GM18868 (cell line): ENCODE measurements around the gene C2CD4D.
"Not testable (repeated sequence)": the region's sequence is repeated elsewhere in the genome, so short reads cannot be mapped to it uniquely, and the experiment has no call there.

ENCODE experiments used
- ATAC-seq: cut with Tn5 transposase; IDR thresholded peaks from one replicate; pipeline ENCODE4 v1.9.1; 2021; ENCODE audit warnings: mild to moderate bottlenecking, moderate library complexity; ENCODE audit not compliant: unreplicated experiment

C2CD4D gene

DNA sequence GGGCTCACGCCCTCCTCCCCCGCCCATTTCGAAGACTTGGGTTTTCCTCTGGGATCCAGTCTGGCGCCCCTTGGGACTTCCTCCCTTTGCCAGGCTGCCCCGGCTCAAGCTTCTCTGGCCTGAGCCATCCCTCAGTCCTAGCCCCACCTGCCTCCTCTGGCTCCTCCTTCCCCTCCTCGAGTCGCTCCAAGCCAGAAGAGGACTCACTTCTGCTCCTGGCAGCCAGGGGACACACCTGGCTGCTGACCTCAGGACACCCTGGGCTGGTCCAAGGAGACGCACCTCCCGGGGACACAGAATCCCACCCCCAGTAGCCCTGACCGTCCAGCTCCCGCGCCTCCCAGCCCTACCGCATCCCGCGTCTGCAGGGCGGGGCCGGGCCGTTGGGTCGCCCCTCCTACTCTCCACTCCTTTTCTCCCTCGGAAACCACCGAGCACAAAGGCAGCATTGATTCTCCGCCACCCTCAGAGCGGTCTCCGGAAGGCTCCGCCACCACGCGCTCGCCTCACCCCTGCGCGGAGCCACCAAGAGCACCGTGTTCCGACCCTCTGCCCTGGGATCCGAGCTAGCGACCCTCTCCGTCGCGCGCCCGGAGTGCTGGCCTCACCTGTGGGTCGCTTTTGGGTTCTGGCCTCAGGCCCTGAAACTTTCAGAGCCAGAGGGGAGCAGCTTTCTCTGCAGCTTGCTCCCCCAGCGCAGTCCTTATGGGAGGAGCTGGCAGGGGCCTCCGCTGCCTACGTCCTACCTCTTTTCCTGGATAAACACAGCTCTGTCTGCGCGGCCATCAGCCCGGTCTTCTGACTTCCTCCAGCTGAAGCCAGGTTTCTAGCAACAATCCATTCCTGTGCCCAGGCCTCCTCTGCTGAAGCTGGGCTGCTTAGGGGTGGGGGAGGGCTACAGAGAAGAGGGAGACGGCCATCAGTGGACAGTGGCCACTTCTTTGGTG lies at the start of gene C2CD4D:
TSS of gene C2CD4D (minus strand) at position 364 of the 947 bp plus-strand sequence. CDS start 831 bp downstream, outside the sequence.
- ATAC-seq: peak; percentile 67

DNA sequence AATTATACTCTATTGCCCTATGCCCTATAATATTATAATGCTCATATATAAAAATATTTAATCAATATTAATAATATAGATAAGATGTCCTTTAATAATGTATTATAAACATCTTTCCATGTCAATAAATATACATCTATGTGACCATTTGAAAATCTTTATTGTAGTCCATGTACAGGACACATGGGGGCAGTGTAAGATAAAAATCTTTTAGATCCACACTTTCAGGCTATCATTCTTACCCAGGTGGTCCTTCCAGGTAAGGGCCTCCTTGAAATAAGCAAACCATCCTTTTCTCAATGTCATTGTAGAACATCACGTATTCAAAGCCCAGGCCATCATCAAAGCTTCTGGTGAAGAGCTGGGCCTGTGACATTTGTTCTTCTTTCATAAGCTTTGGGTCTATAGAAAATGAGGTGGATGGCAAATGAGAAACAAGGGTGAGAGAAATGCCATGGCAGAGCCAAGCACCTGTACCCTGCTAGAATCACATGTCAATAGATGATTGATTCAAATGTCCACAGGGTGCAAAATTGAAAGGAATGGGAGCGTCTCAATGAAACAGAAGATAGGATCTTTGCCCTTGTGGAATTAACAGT lies 49.5 kb upstream of the C2CD4D start:
- no peak for ATAC-seq

DNA sequence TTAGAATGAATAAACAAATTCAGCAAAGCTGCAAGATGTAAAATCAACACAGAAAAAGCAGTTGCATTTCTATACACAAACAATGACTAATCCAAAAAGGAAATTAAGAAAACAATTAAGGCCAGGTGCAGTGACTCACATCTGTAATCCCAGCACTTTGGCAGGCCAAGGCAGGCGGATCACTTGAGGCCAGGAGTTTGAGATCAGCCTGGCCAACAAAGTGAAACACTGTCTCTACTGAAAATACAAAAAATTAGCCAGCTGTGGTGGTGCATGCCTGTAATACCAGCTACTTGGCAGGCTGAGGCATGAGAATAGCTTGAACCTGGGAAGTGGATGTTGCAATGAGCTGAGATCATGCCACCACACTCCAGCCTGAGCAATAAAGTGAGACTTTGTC lies 47.4 kb upstream of the C2CD4D start:
- no peak for ATAC-seq

DNA sequence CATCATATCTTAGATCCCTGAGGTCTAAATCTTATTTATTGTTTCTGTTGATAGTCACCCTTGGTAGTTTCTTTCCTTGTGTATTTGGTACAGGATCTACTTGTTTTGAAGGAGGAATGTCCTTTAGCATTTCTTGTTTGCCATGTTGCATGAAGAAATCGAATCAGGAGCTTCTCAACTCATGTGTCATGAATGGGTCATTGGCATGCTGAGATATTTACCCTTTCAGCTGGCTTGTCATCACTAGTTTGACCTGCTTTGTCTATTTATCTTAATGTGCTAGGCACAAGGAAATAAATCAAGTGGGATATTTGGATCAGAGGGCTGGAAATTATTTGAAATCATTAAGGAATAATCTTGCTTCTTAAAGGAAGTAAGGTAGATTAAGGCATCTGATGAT lies 45.9 kb upstream of the C2CD4D start:
- ATAC-seq: no peak

DNA sequence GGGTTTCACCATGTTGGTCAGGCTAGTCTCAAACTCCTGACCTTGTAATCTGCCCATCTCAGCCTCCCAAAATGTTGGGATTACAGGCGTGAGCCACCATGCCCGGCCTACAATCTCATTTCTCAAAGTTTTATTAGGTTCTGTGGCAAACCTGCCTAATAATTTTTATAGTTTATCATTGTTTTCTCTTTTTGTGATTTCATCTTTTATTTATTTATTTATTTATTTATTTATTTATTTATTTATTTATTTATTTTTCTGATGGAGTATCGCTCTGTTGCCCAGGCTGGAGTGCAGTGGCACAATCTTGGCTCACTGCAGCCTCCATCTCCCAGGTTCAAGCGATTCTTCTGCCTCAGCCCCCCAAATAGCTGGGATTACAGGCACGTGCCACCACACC lies 45.3 kb upstream of the C2CD4D start:
- not testable (repeated sequence) for ATAC-seq

DNA sequence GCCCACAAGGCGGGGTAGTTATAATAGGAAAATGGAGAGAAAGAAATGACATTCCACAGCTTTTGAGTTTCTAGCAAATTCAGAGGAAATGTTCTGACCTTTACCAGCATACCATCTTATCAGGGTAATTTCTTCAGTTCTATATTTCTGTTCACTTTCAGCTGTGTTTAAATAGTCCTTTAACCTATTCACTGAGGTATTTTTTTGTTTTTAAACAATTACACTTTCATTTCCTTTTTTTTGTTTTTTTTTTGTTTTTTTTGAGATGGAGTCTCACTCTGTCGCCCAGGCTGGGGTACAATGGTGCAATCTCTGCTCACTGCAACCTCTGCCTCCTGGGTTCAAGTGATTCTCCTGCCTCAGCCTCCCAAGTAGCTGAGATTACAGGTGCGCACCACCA lies 44.8 kb upstream of the C2CD4D start:
- not testable (repeated sequence) for ATAC-seq

DNA sequence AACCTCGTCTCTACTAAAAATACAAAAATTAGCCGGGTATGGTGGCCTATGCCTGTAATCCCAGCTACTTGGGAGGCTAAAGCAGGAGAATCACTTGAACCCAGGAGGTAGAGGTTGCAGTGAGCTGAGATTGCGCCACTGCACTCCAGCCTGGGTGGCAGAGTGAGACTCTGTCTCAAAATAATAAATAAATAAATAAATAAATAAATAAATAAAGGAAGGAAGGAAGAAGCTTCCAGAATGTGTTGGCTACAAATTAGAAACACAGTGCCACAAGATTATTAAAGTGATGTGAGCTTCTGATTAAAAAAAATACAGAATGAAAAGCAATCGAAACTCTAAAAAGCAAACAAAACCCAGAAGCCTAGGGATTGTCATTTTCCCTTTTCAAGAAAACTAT lies 44.3 kb upstream of the C2CD4D start:
- not testable (repeated sequence) for ATAC-seq

DNA sequence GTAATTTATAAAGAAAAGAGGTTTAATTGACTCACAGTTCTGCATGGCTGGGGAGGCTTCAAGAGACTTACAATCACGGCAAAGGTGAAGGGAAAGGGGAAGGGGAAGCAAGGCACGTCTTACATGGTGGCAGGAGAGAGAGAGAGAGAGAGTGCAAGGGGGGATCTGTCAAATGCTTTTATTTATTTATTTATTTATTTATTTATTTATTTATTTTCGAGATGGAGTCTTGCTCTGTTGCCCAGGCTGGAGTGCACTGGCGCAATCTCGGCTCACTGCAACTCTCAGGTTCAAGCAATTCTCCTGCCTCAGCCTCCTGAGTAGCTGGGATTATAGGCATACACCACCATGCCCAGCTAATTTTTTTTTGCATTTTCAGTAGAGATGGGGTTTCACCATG lies 43.3 kb upstream of the C2CD4D start:
- not testable (repeated sequence) for ATAC-seq

DNA sequence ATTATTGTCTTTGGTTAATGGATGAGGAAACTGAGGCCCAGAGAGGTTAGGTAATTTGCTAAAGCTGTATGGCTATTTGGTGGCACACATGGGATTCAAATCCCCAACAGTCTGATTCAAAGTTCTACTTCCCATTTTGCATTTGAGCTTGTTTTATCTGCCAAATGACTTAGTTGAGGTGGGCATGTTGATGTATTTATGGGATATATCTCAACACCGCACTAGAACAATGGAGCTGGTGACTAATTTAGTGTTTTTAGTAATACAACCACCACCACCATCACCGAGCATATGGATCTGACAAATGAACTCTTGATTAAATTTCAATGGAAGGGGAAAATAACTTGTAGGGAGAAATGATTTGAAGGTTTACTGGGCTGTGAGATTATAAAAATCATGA lies 42.8 kb upstream of the C2CD4D start:
- no peak for ATAC-seq

DNA sequence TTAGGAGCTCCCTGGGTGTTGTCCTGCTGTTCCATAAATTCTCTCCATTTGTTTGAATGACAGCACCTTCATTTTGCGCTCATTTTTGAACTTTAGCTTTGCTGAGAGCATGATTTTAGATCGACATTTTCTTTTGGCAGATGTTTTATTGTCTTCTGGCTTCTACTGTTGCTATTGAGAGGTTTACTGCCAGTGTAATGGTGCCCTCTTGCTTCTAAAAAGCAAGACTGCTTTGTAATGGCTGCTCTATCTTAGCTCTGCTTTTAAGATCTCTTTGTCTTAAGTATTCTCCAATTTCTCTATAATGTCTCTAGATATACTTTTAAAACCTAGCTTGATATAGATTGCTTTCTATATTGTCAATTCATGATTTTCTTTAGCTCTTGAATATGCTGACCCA lies 41.9 kb upstream of the C2CD4D start:
- no peak for ATAC-seq

DNA sequence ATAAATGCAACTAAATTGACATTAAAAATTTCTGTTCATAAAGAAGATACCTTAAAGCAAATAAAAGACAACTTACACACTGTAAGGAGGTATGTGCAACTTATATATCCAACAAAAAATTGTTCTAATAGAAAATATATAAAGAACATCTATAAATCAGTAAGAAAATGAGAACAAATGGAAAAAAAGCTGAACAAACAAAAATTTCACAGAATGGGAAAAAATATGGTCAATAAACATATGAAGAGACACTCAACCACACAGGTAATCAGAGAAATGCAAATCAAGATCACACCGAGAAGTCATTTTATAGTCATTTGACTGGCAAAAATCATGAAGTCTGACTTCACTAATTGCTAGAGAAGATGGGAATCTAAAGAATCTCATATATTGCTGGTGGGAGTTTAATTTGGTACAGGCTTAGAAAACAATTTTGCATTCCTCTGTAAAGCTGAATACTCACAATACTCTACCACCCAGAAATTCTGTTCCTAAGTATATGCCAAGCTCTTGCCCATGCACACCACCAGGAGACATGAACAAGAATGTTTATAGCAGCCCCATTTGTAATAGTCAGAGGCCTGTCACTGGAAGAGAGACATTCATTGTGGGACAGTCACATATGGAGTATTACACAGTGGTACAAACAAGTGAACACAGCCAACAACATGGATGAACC lies 35.9 kb upstream of the C2CD4D start:
- ATAC-seq: no peak

DNA sequence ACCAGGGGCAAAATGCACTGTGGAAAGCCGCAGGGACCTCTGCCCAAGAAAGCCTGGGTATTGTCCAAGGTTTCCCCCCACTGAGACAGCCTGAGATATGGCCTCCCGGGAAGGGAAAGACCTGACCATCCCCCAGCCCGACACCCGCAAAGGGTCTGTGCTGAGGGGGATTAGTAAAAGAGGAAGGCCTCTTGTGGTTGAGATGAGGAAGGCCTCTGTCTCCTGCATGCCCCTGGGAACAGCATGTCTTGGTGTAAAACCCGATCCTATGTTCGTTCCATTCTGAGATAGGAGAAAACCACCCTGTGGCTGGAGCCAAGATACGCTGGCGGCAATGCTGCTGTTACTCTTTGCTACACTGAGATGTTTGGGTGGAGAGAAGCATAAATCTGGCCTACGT lies 33.2 kb upstream of the C2CD4D start:
- not testable (repeated sequence) for ATAC-seq

DNA sequence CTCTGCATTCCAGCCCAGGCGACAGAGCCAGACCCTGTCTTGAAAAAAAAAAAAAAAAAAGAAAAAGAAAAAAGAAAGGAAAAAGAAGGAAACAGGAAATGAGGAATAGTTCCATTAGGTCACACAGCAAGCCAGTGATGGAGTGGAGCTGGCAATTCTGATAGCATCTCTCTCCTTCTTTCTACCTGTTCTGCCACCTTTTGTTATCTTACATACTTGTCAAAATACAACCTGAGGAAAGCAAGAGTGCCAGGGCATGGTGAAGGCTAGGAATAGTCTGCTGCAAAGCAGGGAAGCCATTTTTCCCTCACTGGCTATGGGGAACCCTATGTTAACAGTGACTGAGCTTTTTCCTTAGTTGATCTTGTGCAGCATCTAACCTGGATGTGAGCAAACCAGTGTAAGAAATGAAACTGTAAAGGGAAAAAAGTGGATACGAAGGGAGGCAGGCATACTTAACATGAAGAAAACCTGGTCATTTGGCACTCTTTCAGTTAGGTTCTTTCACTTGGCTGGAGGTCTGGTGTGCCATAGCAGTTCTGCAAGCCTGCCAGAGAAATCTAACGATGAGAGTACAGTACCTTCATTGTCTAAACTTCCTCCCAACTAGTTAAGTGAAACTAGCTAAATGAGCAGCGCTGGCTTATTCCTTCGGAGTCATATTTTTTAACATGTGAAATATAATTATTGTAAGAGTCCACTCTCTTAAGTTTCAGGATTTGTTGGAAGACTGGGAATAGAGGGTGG lies 31.8 kb upstream of the C2CD4D start:
- no peak for ATAC-seq

DNA sequence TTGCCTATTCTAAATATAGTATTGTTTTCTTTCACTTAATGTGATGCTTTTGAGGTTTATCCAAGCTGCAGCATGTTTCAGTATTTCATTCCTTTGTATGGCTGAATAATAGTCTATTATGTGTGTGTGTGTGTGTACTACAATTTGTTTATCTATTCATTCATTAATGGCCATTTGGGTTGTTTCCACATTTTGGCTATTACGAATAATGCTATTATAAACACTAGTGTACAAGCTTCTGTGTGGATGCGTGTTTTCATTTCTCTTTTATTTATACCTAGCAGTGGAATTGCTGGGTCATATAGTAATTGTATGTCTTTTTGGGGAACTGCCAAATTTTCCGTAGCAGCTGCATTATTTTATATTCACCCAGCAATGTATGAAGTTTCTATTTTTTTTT lies 28.9 kb upstream of the C2CD4D start:
- no peak for ATAC-seq

DNA sequence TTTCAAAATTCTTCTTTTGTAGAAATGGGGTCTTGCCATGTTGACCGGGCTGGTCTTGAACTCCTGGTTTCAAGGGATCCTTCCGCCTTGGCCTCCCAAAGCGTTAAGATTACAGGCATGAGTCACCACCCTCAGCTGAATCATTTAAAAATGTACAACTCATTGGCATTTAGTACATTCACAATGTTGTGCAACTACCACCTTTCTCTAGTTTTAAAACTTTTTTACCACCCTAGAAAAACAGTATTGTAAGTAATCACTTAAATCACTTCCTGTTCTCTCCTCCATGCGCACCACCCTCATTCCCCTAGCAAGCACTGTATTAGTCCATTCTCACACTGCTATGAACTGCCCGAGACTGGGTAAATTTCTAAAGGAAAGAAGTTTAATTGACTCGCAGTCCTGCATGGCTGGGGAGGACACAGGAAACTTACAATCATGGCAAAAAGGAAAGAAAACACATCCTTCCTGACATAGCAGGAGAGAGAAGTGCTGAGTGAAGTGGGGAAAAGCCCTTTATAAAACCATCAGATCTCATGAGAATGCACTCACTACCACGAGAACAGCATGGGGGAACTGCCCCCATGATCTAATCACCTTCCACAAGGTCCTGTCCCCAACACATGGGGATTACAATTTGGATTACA lies 28.3 kb upstream of the C2CD4D start:
- no peak for ATAC-seq

DNA sequence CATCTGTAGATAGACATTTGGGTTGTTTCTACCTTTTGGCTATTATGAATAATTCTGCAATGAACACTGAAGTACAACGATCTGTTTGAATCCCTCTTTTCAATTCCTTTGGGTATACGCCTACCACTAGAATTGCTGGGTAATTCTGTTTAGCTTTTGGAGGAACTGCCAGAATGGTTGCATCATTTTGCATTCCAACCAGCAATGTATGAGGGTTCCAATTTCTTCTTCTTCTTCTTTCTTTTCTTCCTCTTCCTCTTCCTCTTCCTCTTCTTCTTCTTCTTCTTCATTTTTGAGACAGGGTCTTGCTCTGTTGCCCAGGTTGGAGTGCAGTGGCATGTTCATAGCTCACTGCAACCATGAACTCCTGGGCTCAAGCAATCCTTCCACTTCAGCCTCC lies 27.7 kb upstream of the C2CD4D start:
- ATAC-seq: no peak

DNA sequence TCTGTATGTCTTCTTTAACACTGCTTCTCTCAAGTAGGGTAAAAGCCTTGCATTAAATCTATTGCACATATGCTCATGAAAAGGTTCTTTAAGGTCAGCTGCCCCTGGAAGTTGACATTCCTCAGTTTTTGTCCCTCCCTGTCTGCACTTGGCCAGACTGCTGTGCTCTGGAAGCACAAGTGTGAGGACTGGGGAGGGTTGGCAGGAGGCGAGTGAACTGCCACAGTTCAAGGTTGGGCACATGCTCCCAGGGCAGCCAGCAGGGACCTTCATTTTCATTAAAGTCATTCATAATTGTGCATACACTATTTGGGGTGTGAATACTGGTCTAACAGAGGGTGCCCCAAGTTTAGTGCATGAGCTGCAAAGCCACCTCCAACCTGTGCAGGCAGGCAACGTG lies 24.8 kb upstream of the C2CD4D start:
- no peak for ATAC-seq

DNA sequence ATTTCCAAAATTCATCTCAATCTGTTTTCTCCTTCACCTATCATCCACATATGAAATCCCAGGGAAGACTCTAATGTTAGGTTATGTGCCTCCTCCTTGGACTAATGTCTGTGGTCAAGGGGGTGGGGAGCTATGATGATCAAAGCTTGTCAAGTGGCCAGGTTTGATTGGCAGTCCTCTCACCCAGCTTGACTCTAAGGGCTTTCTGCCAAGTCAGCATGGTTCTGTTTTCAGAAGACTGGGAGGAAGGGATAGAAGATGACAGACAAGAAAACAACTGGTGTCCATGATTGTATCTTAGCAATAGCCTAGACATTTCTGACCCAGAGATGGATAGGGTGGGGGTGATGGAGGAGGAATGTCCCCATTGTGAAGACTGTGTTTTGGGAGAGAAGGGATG lies 23.0 kb upstream of the C2CD4D start:
- no peak for ATAC-seq

DNA sequence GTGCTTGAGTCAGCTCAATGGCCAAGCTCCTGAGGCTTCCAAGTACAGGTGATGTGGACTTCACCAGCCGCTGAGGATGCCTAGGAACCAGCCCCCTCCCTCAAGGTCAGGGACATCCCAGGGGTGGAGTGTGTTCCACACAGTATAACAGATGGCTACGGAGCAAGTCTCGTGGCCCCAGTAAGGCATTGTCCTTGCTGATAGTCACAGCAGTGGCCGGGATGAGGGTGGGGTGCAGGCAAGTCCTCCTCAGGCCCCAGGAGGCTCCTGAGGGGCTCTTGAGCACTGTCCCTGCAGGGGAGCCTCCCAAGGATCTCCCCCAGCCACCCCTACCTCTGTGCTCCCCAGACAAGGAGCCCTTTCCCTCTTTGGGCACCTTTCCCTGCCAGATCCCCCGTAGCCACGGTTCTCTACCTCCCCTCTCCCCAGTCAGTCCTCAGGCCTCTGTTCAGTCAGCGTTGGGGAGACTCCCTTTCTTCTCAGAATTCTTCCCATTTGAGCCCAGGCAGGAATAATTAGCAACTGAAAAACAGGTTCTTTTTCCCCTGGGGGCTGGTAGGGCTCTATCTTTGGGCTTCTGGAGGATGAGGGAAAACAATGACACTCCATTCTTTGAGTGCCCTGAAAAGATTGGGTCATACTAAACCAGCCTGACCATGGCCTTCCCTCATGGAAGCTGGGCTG lies 21.0 kb upstream of the C2CD4D start:
- ATAC-seq: no peak

DNA sequence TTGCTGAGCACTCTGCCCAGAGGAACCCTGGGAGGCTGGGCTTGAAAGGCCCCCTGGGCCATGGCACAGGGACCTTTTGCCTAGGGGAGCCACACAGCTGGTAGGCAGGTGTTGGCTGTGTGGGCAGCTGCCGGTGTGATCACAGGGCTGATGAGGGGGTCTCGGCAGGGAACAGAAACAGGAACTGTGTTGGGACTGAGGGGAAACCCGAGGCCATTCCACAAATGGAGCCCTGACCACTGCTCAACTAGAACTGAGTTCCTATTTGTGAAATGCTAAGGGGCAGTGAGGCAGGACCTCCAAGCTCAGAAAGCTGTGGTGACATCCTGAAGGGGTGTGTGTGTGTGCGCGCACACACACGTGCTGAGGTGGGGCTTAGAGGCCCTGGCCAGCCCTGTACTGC lies 20.3 kb upstream of the C2CD4D start:
- no peak for ATAC-seq
